GM21723 (cell line): ENCODE data around the gene IDH3B.

Source experiments
- ATAC-seq: cut with Tn5 transposase; IDR thresholded peaks from one replicate; pipeline ENCODE4 v1.9.1; 2021; ENCODE audit warnings: mild to moderate bottlenecking, moderate library complexity; ENCODE audit not compliant: unreplicated experiment

Gene IDH3B

DNA sequence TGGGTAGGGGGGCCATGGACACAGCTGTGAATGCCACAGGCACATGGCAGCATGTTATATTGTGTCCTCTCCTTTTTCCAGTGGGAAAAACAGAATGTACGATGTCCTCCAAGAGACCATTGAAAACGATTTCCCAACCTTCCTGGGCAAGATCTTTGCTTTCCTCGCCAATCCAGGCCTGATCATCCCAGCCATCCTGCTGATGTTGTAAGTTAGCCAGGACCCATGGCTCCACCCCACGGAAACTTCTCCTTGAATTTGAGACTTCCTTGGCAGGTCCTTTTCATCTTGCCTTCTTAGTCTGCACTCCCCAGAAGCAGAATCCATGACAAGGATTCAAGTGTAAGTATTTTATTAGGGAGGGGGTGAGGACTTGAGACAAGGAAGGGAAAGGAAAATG is 39.8 kb downstream of the IDH3B start:
- no peak for ATAC-seq

- ATAC-seq: no peak
These were observed 43.9 kb downstream of the IDH3B start for GRCh38 chr20:2619961-2620595.

DNA sequence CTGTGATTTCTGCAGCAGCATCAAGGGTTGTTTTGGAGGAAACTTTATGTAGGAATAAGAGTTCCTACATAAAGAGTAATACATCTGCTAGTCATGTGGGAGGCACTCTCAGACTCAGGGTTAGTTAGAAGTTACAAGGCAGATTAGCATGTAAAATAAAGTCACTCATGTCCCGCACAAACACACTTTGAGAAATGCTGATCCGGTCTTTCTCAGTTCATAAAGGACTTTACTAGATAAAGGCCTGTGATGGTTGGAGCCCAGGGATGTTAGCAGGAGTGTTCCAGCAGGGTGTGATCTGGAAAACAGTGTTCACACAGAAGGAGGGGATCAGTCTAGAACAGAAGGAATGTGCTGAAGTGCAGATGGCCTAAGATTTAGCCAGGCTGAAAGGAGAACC is 44.7 kb downstream of the IDH3B start:
- ATAC-seq: no peak

DNA sequence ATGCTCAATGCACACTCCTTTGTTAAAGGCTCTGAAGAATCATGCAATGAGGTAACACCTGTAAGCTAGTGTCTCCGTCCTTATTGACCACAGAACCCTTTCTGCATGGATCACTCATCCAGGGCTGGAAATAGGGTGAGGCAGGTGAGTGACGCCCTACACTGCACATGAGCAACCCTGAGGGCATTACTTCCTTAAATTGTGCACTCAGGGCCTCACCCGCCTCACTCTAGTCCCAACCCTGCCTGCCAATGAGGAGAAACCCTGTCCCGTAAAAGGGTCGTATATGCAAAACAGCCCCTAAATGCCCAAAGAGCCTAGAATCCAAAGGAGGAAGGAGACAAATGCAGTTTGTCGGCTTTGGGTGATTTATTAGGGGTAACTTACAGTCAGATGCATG is 45.2 kb downstream of the IDH3B start:
- no peak for ATAC-seq

GRCh38 chr20:2617099-2617714 is 46.8 kb downstream of the IDH3B start:
- ATAC-seq: no peak

DNA sequence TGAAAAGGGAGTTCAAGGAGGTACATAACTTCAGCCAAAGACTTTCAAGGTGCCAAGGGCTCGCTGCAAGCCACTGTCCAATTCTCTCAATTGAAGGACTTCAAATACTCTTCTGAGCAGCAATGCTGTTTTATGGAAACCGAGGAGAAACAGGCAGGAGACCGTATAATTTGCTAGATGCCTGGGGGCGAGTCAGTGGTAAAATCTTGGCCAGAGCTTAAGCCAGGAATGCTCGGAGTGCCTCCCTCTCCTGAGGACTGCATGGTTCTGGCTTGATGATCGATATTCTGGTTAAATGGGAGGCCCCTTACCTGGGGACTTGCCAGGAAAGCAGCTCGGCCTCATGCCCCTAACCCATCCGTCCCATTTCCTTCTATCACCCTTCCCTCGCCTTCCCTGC is 47.4 kb downstream of the IDH3B start:
- no peak for ATAC-seq

- no peak for ATAC-seq
These were observed 51.9 kb downstream of the IDH3B start for GRCh38 chr20:2612073-2612472.

GRCh38 chr20:2610941-2611720 is 52.9 kb downstream of the IDH3B start:
- ATAC-seq: no peak

GRCh38 chr20:2610326-2610725 is 53.7 kb downstream of the IDH3B start:
- no peak for ATAC-seq
